Peyer's patch (tissue), 4 donors: ENCODE measurements around the gene RALGDS. TPM values are rescaled to one million over a fixed set of nuclear protein-coding genes. Genes with fewer than 3 reads are reported as not detected.
A peak's percentile ranks its signal among the peaks of the same experiment; 100 is the strongest.
"Not testable (repeated sequence)": the region's sequence is repeated elsewhere in the genome, so short reads cannot be mapped to it uniquely, and the experiment has no call there.

ENCODE experiments used
- DNase-seq, 3 donors: peaks; one replicate each; pipeline ENCODE4 v3.0.0-alpha.2; 2017 to 2019
- H3K27ac ChIP-seq, 4 donors: fragments of 200-600 bp; sonication (generic); one replicate each; pipeline ENCODE4 v1.5.1; 2016 to 2019
- H3K27me3 ChIP-seq, 2 donors: fragments of 200-600 bp; sonication (generic); one replicate each; pipeline ENCODE4 v1.5.1; 2019
- H3K36me3 ChIP-seq, 3 donors: fragments of 200-600 bp; sonication (generic); one replicate each; pipeline ENCODE4 v1.5.1; 2016 to 2019
- H3K4me1 ChIP-seq, 4 donors: fragments of 200-600 bp; sonication (generic); one replicate each; pipeline ENCODE4 v1.5.1; 2016 to 2019
- H3K4me3 ChIP-seq, 4 donors: fragments of 200-600 bp; sonication (generic); 1 replicate in 3 of 4; 2 replicates in 1 of 4; pipeline ENCODE4 v1.5.1; 2016 to 2019; ENCODE audit warnings: mild to moderate bottlenecking in 1 of 4
- H3K9me3 ChIP-seq, 4 donors: fragments of 200-600 bp; sonication (generic); one replicate each; pipeline ENCODE4 v1.5.1; 2016 to 2019; ENCODE audit warnings: mild to moderate bottlenecking in 1 of 4
- POLR2A ChIP-seq, 2 donors: fragments of 450-650 bp; IDR thresholded peaks; one replicate each; pipeline ENCODE4 v1.5.1; 2017; ENCODE audit warnings: antibody characterized with exemption in 2 of 2, mild to moderate bottlenecking in 2 of 2, moderate library complexity in 2 of 2
- total RNA-seq, 4 donors: library from RNA; depleted of rRNA; stranded (reverse); fragments of >200 nt; gene quantifications; one replicate each; pipeline ENCODE4 v1.1.0, GENCODE V29; 2016
- TF ChIP-seq, protein P1 (sequence below), 6 experiments: fragments of 450-650 bp in 4 of 6; fragments of 200-600 bp in 2 of 6; sonication (generic) in 1 of 6; IDR thresholded peaks; one replicate each; pipeline ENCODE4 v1.5.1; 2017 to 2019; ENCODE audit warnings: antibody characterized with exemption in 6 of 6, mild to moderate bottlenecking in 3 of 6, moderate library complexity in 1 of 6

The RALGDS gene
- total RNA-seq, 4 donors from 2014 or later: 53.1 to 237 (median 139) TPM

DNA sequence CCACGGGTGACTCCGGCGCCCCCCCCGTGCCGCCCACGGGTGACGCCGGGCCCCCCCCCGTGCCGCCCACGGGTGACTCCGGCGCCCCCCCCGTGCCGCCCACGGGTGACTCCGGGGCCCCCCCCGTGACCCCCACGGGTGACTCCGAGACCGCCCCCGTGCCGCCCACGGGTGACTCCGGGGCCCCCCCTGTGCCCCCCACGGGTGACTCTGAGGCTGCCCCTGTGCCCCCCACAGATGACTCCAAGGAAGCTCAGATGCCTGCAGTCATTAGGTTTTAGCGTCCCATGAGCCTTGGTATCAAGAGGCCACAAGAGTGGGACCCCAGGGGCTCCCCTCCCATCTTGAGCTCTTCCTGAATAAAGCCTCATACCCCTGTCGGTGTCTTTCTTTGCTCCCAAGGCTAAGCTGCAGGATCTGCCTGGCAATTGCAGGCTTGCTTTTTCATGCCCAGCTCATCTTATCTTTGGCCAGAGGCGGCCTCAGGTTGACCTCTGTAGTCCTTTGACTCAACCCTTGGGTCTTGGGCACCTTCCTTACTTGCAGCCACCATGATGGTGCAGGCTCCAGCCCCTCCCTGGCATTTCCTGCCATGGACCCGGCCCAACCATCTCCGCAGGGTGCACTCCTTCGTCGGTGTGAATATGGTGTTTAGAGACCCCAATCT, 49.4 kb downstream of the RALGDS start:
- Histone ChIP-seq H3K27me3 (no peaks in the 10 kb centered on the region), H3K4me1 (no peaks in the 10 kb centered on the region), H3K27ac (no peak overlapping the region), H3K36me3 (no peaks in the 10 kb centered on the region), H3K9me3 (no peaks in the 10 kb centered on the region), H3K4me3 (no peak overlapping the region)
- TF ChIP-seq, protein P1, sequence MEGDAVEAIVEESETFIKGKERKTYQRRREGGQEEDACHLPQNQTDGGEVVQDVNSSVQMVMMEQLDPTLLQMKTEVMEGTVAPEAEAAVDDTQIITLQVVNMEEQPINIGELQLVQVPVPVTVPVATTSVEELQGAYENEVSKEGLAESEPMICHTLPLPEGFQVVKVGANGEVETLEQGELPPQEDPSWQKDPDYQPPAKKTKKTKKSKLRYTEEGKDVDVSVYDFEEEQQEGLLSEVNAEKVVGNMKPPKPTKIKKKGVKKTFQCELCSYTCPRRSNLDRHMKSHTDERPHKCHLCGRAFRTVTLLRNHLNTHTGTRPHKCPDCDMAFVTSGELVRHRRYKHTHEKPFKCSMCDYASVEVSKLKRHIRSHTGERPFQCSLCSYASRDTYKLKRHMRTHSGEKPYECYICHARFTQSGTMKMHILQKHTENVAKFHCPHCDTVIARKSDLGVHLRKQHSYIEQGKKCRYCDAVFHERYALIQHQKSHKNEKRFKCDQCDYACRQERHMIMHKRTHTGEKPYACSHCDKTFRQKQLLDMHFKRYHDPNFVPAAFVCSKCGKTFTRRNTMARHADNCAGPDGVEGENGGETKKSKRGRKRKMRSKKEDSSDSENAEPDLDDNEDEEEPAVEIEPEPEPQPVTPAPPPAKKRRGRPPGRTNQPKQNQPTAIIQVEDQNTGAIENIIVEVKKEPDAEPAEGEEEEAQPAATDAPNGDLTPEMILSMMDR (IDR thresholded peaks at IDR 0.05): no peak
- TF ChIP-seq POLR2A (IDR thresholded peaks at IDR 0.05): no peak
- DNase-seq: peak in 1 of 3 donors; percentile 25

DNA sequence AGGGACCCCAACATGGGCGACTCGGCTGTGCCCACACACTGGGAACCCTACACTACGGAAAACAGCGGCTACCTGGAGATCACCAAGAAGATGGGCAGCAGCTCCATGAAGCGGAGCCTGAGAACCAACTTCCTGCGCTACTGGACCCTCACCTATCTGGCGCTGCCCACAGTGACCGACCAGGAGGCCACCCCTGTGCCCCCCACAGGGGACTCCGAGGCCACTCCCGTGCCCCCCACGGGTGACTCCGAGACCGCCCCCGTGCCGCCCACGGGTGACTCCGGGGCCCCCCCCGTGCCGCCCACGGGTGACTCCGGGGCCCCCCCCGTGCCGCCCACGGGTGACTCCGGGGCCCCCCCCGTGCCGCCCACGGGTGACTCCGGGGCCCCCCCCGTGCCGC, 50.1 kb downstream of the RALGDS start:
- not testable (repeated sequence) for H3K4me3 ChIP-seq, H3K27me3 ChIP-seq, H3K4me1 ChIP-seq, H3K9me3 ChIP-seq, H3K36me3 ChIP-seq, H3K27ac ChIP-seq
- peak in 1 of 3 donors; percentile 2 for DNase-seq

DNA sequence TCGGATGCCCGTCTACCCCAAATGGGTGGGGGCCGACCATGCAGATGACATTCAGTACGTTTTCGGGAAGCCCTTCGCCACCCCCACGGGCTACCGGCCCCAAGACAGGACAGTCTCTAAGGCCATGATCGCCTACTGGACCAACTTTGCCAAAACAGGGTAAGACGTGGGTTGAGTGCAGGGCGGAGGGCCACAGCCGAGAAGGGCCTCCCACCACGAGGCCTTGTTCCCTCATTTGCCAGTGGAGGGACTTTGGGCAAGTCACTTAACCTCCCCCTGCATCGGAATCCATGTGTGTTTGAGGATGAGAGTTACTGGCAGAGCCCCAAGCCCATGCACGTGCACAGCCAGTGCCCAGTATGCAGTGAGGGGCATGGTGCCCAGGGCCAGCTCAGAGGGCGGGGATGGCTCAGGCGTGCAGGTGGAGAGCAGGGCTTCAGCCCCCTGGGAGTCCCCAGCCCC, 50.5 kb downstream of the RALGDS start:
- not testable (repeated sequence) for H3K4me1 ChIP-seq, H3K27me3 ChIP-seq, H3K4me3 ChIP-seq, H3K36me3 ChIP-seq, H3K27ac ChIP-seq, H3K9me3 ChIP-seq
- peak in 1 of 3 donors; percentile 36 for DNase-seq

DNA sequence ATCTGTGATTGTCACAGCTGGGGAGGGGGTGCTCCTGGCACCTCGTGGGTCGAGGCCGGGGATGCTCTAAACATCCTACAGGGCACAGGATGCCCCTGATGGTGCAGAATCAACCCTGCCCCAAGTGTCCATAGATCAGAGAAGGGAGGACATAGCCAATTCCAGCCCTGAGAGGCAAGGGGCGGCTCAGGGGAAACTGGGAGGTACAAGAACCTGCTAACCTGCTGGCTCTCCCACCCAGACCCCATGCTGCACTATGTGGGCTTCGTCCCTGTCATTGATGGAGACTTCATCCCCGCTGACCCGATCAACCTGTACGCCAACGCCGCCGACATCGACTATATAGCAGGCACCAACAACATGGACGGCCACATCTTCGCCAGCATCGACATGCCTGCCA, 52.6 kb downstream of the RALGDS start:
- not testable (repeated sequence) for H3K36me3 ChIP-seq, H3K27ac ChIP-seq, H3K4me1 ChIP-seq, DNase-seq, H3K9me3 ChIP-seq, H3K4me3 ChIP-seq, H3K27me3 ChIP-seq

DNA sequence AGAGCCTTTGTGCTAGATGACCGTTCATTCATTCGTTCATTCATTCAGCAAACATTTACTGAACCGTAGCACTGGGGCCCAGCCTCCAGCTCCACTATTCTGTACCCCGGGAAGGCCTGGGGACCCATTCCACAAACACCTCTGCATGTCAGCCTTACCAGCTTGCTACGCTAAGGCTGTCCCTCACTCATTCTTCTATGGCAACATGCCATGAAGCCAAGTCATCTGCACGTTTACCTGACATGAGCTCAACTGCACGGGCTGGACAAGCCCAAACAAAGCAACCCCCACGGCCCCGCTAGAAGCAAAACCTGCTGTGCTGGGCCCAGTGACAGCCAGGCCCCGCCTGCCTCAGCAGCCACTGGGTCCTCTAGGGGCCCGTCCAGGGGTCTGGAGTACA, 53.2 kb downstream of the RALGDS start:
- H3K27ac ChIP-seq: no peak overlapping the region
- no peaks in the 10 kb centered on the region for H3K27me3 ChIP-seq
- no peaks in the 10 kb centered on the region for H3K36me3 ChIP-seq
- no peak for DNase-seq
- H3K9me3 ChIP-seq: no peaks in the 10 kb centered on the region
- H3K4me1 ChIP-seq: no peaks in the 10 kb centered on the region
- TF ChIP-seq, protein P1 (IDR thresholded peaks at IDR 0.05): no peak
- TF ChIP-seq POLR2A (IDR thresholded peaks at IDR 0.05): no peak
- H3K4me3 ChIP-seq: no peak overlapping the region

DNA sequence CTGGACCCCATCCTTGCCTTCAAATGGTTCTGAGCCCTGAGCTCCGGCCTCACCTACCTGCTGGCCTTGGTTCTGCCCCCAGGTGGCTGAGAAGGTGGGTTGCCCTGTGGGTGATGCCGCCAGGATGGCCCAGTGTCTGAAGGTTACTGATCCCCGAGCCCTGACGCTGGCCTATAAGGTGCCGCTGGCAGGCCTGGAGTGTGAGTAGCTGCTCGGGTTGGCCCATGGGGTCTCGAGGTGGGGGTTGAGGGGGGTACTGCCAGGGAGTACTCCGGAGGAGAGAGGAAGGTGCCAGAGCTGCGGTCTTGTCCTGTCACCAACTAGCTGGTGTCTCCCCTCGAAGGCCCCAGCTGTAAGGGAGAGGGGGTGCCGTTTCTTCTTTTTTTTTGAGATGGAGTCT, 54.0 kb downstream of the RALGDS start:
- H3K4me3 ChIP-seq: no peak overlapping the region

DNA sequence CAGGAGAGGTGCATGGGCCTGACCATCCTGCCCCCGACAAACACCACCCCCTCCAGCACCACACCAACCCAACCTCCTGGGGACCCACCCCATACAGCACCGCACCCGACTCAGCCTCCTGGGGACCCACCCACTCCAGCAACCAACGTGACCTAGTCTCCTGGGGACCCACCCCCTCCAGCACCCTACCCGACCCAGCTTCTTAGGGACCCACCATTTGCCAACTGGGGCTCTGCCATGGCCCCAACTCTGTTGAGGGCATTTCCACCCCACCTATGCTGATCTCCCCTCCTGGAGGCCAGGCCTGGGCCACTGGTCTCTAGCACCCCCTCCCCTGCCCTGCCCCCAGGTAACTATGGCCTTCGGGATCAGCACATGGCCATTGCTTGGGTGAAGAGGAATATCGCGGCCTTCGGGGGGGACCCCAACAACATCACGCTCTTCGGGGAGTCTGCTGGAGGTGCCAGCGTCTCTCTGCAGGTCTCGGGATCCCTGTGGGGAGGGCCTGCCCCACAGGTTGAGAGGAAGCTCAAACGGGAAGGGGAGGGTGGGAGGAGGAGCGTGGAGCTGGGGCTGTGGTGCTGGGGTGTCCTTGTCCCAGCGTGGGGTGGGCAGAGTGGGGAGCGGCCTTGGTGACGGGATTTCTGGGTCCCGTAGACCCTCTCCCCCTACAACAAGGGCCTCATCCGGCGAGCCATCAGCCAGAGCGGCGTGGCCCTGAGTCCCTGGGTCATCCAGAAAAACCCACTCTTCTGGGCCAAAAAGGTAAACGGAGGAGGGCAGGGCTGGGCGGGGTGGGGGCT, 54.7 kb downstream of the RALGDS start:
- TF ChIP-seq, protein P1 (IDR thresholded peaks at IDR 0.05): no peak
- TF ChIP-seq POLR2A (IDR thresholded peaks at IDR 0.05): no peak
- no peak overlapping the region for H3K4me3 ChIP-seq
- DNase-seq: no peak
- no peaks in the 10 kb centered on the region for H3K9me3 ChIP-seq
- peaks cover 0 to 5% (median 0%) of the 10 kb centered on the region in 4 donors for H3K4me1 ChIP-seq
- H3K27ac ChIP-seq: no peak overlapping the region
- no peaks in the 10 kb centered on the region for H3K36me3 ChIP-seq
- no peaks in the 10 kb centered on the region for H3K27me3 ChIP-seq

More for the DNA sequence above, 54.0 kb downstream of the RALGDS start:
- no peaks in the 10 kb centered on the region for H3K9me3 ChIP-seq
- TF ChIP-seq, protein P1 (IDR thresholded peaks at IDR 0.05): no peak
- TF ChIP-seq POLR2A (IDR thresholded peaks at IDR 0.05): no peak
- H3K27me3 ChIP-seq: no peaks in the 10 kb centered on the region
- no peak overlapping the region for H3K27ac ChIP-seq
- H3K36me3 ChIP-seq: no peaks in the 10 kb centered on the region
- no peaks in the 10 kb centered on the region for H3K4me1 ChIP-seq
- no peak for DNase-seq
